ENCODE results near the gene FBXO31.

The FBXO31 gene

DNA sequence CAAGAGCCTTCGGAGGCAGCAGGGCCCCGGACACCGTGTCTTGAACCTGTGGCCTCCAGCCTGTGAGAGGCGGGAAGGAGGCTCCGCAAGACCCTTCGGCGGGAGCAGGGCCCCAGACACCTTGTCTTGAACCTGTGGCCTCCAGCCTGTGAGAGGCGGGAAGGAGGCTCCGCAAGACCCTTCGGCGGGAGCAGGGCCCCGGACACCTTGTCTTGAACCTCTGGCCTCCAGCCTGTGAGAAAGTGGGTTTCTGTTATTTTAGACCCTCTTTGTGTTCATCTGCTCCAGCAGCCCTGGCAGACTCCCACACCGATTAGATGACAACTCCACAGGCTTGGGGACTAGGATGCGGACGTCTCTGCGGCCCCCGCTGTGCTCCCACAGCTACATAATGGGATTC is 30.0 kb downstream of the FBXO31 start:
- H3K4me2 ChIP-seq (ENCODE audit: low read length): no peak overlapping the region
- H3K27me3 ChIP-seq (ENCODE audit: low read depth, low read length): no peaks in the 10 kb centered on the region
- H4K20me1 ChIP-seq (ENCODE audit: insufficient read depth, low read length): no peaks in the 10 kb centered on the region; the same call in 1 of the 2 replicates
- no peaks in the 10 kb centered on the region for H3K4me1 ChIP-seq (ENCODE audit: low read length)
- no peaks in the 10 kb centered on the region for H3K36me3 ChIP-seq (replicated peaks; ENCODE audit: low read depth, low read length)
- no peak overlapping the region for H2AFZ ChIP-seq (ENCODE audit: low read depth, low read length)
- no peak overlapping the region for H3K27ac ChIP-seq (ENCODE audit: low read length)
- TF ChIP-seq EZH2phosphoT487 (IDR thresholded peaks at IDR 0.05; ENCODE audit: low read depth) (no peak), CTCF (IDR thresholded peaks at IDR 0.05; ENCODE audit: low read depth, low read length) (no peak)
- H3K9ac ChIP-seq (ENCODE audit: low read length): no peak overlapping the region
- H3K79me2 ChIP-seq (ENCODE audit: low read length): no peaks in the 10 kb centered on the region
- no peaks in the 10 kb centered on the region for H3K9me3 ChIP-seq (ENCODE audit: insufficient read depth, low read length)
- no peak overlapping the region for H3K4me3 ChIP-seq (ENCODE audit: low read length)

- H3K36me3 ChIP-seq (replicated peaks; ENCODE audit: low read depth, low read length): no peaks in the 10 kb centered on the region
- H3K27ac ChIP-seq (ENCODE audit: low read length): no peak overlapping the region
- H3K4me1 ChIP-seq (ENCODE audit: low read length): no peaks in the 10 kb centered on the region
- no peak for TF ChIP-seq EZH2phosphoT487 (IDR thresholded peaks at IDR 0.05; ENCODE audit: low read depth)
- no peak for TF ChIP-seq CTCF (IDR thresholded peaks at IDR 0.05; ENCODE audit: low read depth, low read length)
- no peak overlapping the region for H3K9ac ChIP-seq (ENCODE audit: low read length)
- no peaks in the 10 kb centered on the region; the same call in 1 of the 2 replicates for H4K20me1 ChIP-seq (ENCODE audit: insufficient read depth, low read length)
- H3K27me3 ChIP-seq (ENCODE audit: low read depth, low read length): no peaks in the 10 kb centered on the region
- no peak overlapping the region for H3K4me2 ChIP-seq (ENCODE audit: low read length)
- H2AFZ ChIP-seq (ENCODE audit: low read depth, low read length): no peak overlapping the region
- H3K79me2 ChIP-seq (ENCODE audit: low read length): no peaks in the 10 kb centered on the region
- H3K4me3 ChIP-seq (ENCODE audit: low read length): no peak overlapping the region
- no peaks in the 10 kb centered on the region for H3K9me3 ChIP-seq (ENCODE audit: insufficient read depth, low read length)
Measured at GRCh38 chr16:87352818-87353217, 30.8 kb downstream of the FBXO31 start.

- H3K4me3 ChIP-seq (ENCODE audit: low read length): no peak overlapping the region
- no peaks in the 10 kb centered on the region; the same call in 1 of the 2 replicates for H4K20me1 ChIP-seq (ENCODE audit: insufficient read depth, low read length)
- TF ChIP-seq CTCF (IDR thresholded peaks at IDR 0.05; ENCODE audit: low read depth, low read length): no peak
- no peak for TF ChIP-seq EZH2phosphoT487 (IDR thresholded peaks at IDR 0.05; ENCODE audit: low read depth)
- no peaks in the 10 kb centered on the region for H3K9me3 ChIP-seq (ENCODE audit: insufficient read depth, low read length)
- H3K4me2 ChIP-seq (ENCODE audit: low read length): no peak overlapping the region
- H3K79me2 ChIP-seq (ENCODE audit: low read length): no peaks in the 10 kb centered on the region
- H3K36me3 ChIP-seq (replicated peaks; ENCODE audit: low read depth, low read length): no peaks in the 10 kb centered on the region
- H2AFZ ChIP-seq (ENCODE audit: low read depth, low read length): no peak overlapping the region
- H3K27ac ChIP-seq (ENCODE audit: low read length): no peak overlapping the region
- H3K4me1 ChIP-seq (ENCODE audit: low read length): no peaks in the 10 kb centered on the region
- H3K27me3 ChIP-seq (ENCODE audit: low read depth, low read length): no peaks in the 10 kb centered on the region
- no peak overlapping the region for H3K9ac ChIP-seq (ENCODE audit: low read length)
Measured at GRCh38 chr16:87351320-87351698, 32.3 kb downstream of the FBXO31 start.

DNA sequence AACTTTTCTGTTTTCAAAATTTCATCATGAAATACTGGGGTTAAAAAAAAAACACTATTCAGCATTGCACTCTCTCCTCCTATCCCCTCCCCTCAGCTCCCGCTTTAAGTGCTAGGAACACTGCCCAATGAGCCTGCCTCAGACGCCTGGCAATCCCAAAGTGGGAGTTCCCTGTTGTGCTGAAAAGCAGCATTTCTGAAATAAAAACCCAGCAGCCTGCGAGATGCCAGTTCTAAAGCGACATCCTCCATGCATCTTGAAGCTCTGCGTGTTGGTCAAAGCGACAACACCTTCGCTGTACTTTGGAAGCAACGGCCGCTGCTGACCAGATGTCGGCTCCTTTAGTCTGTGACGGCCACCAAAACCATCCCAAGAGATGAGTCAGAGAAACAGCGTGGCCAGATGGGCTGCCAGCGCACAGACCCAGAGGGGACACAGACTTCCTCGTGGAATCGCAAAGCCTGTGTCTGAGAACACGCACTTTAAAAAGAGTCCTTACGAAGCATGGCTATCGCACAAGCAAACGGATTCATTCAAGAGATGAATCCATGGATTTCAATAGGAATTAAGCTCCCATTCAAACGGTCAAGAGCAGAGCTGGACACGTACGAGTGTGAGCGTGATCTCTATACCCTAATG is 32.8 kb downstream of the FBXO31 start:
- H3K4me3 ChIP-seq (ENCODE audit: low read length): no peak overlapping the region
- H3K27ac ChIP-seq (ENCODE audit: low read length): no peak overlapping the region
- H3K4me2 ChIP-seq (ENCODE audit: low read length): no peak overlapping the region
- TF ChIP-seq CTCF (IDR thresholded peaks at IDR 0.05; ENCODE audit: low read depth, low read length) (no peak), EZH2phosphoT487 (IDR thresholded peaks at IDR 0.05; ENCODE audit: low read depth) (no peak)
- no peak overlapping the region for H3K9ac ChIP-seq (ENCODE audit: low read length)
- no peaks in the 10 kb centered on the region for H3K79me2 ChIP-seq (ENCODE audit: low read length)
- H3K27me3 ChIP-seq (ENCODE audit: low read depth, low read length): no peaks in the 10 kb centered on the region
- H2AFZ ChIP-seq (ENCODE audit: low read depth, low read length): no peak overlapping the region
- no peaks in the 10 kb centered on the region; the same call in 1 of the 2 replicates for H4K20me1 ChIP-seq (ENCODE audit: insufficient read depth, low read length)
- H3K9me3 ChIP-seq (ENCODE audit: insufficient read depth, low read length): no peaks in the 10 kb centered on the region
- H3K4me1 ChIP-seq (ENCODE audit: low read length): no peaks in the 10 kb centered on the region
- no peaks in the 10 kb centered on the region for H3K36me3 ChIP-seq (replicated peaks; ENCODE audit: low read depth, low read length)
